Activated naive CD8-positive, alpha-beta T cell treated with anti-CD3 and anti-CD28 coated beads for 36 hours (primary cell): ENCODE measurements around the gene LCN12. TPM values are rescaled to one million over a fixed set of nuclear protein-coding genes. Genes with fewer than 3 reads are reported as not detected.

ENCODE experiments used
- DNase-seq: peaks from one replicate; pipeline ENCODE4 v3.0.0; 2021
- H3K27ac Mint-ChIP-seq: one replicate; pipeline ENCODE4 v1.8.0; 2022; ENCODE audit warnings: mild to moderate bottlenecking, moderate library complexity, mixed read lengths
- H3K27me3 Mint-ChIP-seq: one replicate; pipeline ENCODE4 v1.8.0; 2022; ENCODE audit warnings: mild to moderate bottlenecking, mixed read lengths
- H3K36me3 Mint-ChIP-seq: one replicate; pipeline ENCODE4 v1.8.0; 2021; ENCODE audit warnings: mild to moderate bottlenecking, mixed read lengths
- H3K4me1 Mint-ChIP-seq: one replicate; pipeline ENCODE4 v1.8.0; 2021; ENCODE audit warnings: mixed read lengths
- H3K4me3 Mint-ChIP-seq: one replicate; pipeline ENCODE4 v1.8.0; 2022; ENCODE audit warnings: mild to moderate bottlenecking, moderate library complexity, mixed read lengths
- H3K9me3 Mint-ChIP-seq: one replicate; pipeline ENCODE4 v1.8.0; 2022; ENCODE audit warnings: mixed read lengths
- total RNA-seq, 2 experiments: library from RNA; stranded (reverse); gene quantifications; one replicate each; pipeline ENCODE4 v1.2.3, GENCODE V29; 2021

LCN12 gene
- total RNA-seq, 2 experiments from 2014 or later, result 0.84 to 1.2 TPM

GRCh38 chr9:136921718-136922117, 30.4 kb upstream of the LCN12 start:
- H3K27me3 Mint-ChIP-seq, result no peaks in the 10 kb centered on the region
- no peak overlapping the region for H3K27ac Mint-ChIP-seq
- H3K36me3 Mint-ChIP-seq, result peaks cover 25% of the 10 kb centered on the region
- no peak overlapping the region for H3K4me3 Mint-ChIP-seq
- no peaks in the 10 kb centered on the region for H3K4me1 Mint-ChIP-seq
- H3K9me3 Mint-ChIP-seq, result no peaks in the 10 kb centered on the region
- no peak for DNase-seq

DNA sequence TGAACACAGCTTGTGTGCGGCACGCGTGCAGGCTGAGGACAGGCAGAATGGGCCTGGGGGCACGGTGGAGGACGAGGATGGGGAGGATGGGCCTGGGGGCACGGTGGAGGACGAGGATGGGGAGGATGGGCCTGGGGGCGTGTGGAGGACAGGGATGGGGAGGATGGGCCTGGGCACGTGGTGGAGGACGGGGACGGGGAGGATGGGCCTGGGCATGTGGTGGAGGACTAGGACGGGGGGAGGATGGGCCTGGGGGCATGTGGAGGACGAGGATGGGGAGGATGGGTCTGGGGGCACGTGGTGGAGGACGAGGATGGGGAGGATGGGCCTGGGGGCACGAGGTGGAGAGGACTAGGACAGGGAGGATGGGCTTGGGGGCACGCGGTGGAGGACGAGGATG, 29.5 kb upstream of the LCN12 start:
- no peak for DNase-seq
- no peaks in the 10 kb centered on the region for H3K4me1 Mint-ChIP-seq
- no peak overlapping the region for H3K27ac Mint-ChIP-seq

DNA sequence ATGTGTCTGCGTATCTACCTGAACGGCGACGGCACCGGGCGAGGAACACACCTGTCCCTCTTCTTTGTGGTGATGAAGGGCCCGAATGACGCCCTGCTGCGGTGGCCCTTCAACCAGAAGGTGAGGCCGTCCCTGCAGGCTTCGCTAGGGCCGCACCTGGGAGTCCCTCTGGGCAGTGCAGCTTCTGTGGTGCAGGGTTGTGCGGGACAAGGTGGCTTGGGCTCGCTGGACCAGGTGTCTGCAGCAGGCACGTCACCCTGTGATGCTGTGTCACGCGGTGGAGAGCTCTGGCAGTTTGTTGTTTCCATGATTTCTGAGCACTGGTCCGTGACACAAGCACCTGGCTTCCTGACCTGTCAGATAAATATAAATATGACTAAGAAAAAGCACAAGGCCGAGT, 28.2 kb upstream of the LCN12 start:
- no peaks in the 10 kb centered on the region for H3K4me1 Mint-ChIP-seq
- H3K27ac Mint-ChIP-seq, result no peak overlapping the region
- H3K4me3 Mint-ChIP-seq, result no peak overlapping the region
- peaks cover 14% of the 10 kb centered on the region for H3K36me3 Mint-ChIP-seq
- no peaks in the 10 kb centered on the region for H3K9me3 Mint-ChIP-seq
- DNase-seq, result no peak
- no peaks in the 10 kb centered on the region for H3K27me3 Mint-ChIP-seq

More for the DNA sequence above, 29.5 kb upstream of the LCN12 start:
- Mint-ChIP-seq H3K36me3 (peaks cover 18% of the 10 kb centered on the region), H3K9me3 (no peaks in the 10 kb centered on the region), H3K27me3 (no peaks in the 10 kb centered on the region), H3K4me3 (no peak overlapping the region)

DNA sequence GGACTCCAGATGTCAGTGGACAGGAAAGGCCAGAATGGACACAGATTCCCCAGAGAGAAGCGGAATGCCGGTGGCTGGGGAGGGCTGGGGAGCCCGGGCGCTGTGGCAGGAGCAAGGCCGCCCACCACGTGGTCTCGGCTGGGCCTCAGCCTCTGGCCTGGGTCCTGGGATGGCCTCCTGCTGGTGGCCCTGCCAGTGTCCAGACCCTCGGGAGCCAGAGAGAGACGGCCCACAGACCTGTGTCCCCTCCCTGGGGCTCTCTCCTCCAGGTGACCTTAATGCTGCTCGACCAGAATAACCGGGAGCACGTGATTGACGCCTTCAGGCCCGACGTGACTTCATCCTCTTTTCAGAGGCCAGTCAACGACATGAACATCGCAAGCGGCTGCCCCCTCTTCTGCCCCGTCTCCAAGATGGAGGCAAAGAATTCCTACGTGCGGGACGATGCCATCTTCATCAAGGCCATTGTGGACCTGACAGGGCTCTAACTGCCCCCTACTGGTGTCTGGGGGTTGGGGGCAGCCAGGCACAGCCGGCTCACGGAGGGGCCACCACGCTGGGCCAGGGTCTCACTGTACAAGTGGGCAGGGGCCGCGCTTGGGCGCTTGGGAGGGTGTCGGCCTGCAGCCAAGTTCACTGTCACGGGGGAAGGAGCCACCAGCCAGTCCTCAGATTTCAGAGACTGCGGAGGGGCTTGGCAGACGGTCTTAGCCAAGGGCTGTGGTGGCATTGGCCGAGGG, 26.5 kb upstream of the LCN12 start:
- Mint-ChIP-seq H3K9me3 (no peaks in the 10 kb centered on the region), H3K4me1 (no peaks in the 10 kb centered on the region), H3K36me3 (peaks cover 3% of the 10 kb centered on the region), H3K27ac (no peak overlapping the region), H3K27me3 (no peaks in the 10 kb centered on the region), H3K4me3 (no peak overlapping the region)
- no peak for DNase-seq

- DNase-seq, result no peak
- no peak overlapping the region for H3K27ac Mint-ChIP-seq
- H3K4me3 Mint-ChIP-seq, result no peak overlapping the region
- H3K9me3 Mint-ChIP-seq, result no peaks in the 10 kb centered on the region
- no peaks in the 10 kb centered on the region for H3K4me1 Mint-ChIP-seq
- H3K36me3 Mint-ChIP-seq, result peaks cover 3% of the 10 kb centered on the region
- no peaks in the 10 kb centered on the region for H3K27me3 Mint-ChIP-seq
Measured at GRCh38 chr9:136926154-136926704, 25.8 kb upstream of the LCN12 start.

- DNase-seq, result no peak
- Mint-ChIP-seq H3K27me3 (no peaks in the 10 kb centered on the region), H3K4me1 (peaks cover 1% of the 10 kb centered on the region), H3K4me3 (no peak overlapping the region), H3K9me3 (no peaks in the 10 kb centered on the region), H3K27ac (no peak overlapping the region), H3K36me3 (peaks cover 4% of the 10 kb centered on the region)
Measured at GRCh38 chr9:136926749-136927148, 25.3 kb upstream of the LCN12 start.

DNA sequence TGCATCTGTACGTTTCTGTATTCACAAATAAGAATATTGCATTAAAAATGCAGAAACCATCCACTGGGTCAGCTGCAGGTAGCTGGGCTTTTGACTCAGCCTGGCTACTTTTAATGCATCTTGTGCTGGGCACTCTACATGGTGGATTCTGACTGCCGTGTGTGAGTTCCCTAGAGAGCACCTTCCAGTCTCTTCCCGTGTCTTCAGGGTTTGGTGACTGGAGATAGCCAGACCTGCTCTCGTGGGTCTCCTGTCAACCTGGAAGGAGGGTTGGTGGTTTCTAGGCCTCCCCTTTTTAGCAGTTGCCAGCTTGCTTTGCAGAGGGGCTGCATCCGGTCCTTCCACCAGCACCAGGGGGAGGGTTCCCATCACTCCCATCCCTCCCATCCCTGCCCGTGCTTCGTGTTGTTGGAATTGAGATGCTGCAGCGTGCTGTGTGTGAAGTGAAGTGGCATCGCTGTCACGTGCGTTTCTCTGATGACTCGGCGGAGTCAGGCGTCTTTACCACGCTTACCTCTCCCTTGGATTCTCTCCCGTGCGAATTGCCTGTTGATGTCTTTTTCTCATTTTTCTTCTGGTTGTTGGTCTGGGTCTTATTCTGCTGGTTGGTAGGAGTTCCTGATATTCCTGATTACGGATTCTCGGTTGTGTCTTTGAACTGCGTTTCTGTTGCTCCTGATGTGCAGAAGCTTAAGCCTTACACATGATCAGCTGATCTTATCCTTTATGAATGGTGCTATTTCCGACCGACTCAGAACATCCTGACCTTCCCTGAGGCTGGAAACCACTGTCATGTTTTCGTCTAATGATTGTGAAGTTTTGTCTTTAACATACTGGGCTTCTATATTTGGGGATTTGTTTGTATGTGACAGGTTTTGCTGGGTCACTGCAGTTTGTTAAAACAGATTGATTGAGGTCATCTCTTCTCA, 24.5 kb upstream of the LCN12 start:
- Mint-ChIP-seq H3K27me3 (no peaks in the 10 kb centered on the region), H3K4me1 (peaks cover 5% of the 10 kb centered on the region), H3K27ac (no peak overlapping the region), H3K36me3 (peaks cover 11% of the 10 kb centered on the region), H3K4me3 (no peak overlapping the region), H3K9me3 (peaks cover 3% of the 10 kb centered on the region)
- DNase-seq, result no peak

DNA sequence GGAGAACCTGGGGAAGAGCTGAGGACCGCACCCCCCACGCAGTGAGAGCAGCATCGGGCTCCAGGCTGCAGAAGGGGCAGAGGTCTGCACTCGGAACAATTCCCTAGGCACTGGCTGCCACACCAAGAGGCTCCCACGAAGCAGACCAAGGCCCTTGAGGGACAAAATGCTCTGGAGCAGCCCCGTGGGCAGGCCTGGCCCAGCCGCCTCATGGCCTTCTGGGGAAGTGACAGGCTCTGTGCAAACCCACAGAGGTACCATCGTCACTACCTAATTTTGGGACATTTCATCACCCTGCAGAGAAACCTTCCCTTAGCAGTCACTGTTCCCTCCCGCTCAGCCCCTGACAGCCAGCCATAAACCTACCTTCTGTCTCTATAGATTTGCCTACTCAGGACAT, 23.5 kb upstream of the LCN12 start:
- DNase-seq, result no peak
- Mint-ChIP-seq H3K27me3 (no peaks in the 10 kb centered on the region), H3K36me3 (peaks cover 19% of the 10 kb centered on the region), H3K4me1 (peaks cover 5% of the 10 kb centered on the region), H3K4me3 (no peak overlapping the region), H3K9me3 (peaks cover 3% of the 10 kb centered on the region), H3K27ac (no peak overlapping the region)

GRCh38 chr9:136930014-136930413, 22.1 kb upstream of the LCN12 start:
- H3K9me3 Mint-ChIP-seq, result peaks cover 3% of the 10 kb centered on the region
- no peak overlapping the region for H3K27ac Mint-ChIP-seq

GRCh38 chr9:136931611-136932130, 20.4 kb upstream of the LCN12 start:
- Mint-ChIP-seq H3K27ac (no peak overlapping the region), H3K4me3 (no peak overlapping the region), H3K36me3 (peaks cover 16% of the 10 kb centered on the region), H3K9me3 (peaks cover 3% of the 10 kb centered on the region), H3K27me3 (no peaks in the 10 kb centered on the region), H3K4me1 (peaks cover 7% of the 10 kb centered on the region)
- no peak for DNase-seq

More at GRCh38 chr9:136930014-136930413, 22.1 kb upstream of the LCN12 start:
- H3K36me3 Mint-ChIP-seq, result peaks cover 19% of the 10 kb centered on the region
- no peaks in the 10 kb centered on the region for H3K27me3 Mint-ChIP-seq
- H3K4me1 Mint-ChIP-seq, result peaks cover 5% of the 10 kb centered on the region
- DNase-seq, result no peak
- no peak overlapping the region for H3K4me3 Mint-ChIP-seq

DNA sequence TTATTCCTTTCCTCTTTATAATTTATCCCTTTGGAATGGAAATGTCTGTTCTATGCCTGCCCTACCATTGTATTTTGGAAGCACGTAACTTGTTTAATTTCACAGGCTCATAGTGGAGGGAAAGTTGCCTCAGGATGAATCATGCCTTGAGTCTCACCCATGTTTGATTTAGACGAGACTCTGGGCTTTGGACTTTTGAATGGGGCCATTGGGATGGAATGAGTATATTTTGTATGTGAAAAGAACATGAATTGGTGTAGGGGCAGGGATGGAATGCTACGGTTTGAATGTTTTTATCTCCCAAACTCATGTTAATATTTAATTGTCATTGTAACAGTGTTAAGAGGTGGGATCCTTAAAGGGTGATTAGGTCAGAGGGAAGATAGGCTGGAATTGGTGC, 17.8 kb upstream of the LCN12 start:
- DNase-seq, result no peak
- no peak overlapping the region for H3K4me3 Mint-ChIP-seq
- peaks cover 9% of the 10 kb centered on the region for H3K4me1 Mint-ChIP-seq
- H3K27me3 Mint-ChIP-seq, result no peaks in the 10 kb centered on the region
- H3K27ac Mint-ChIP-seq, result no peak overlapping the region
- H3K36me3 Mint-ChIP-seq, result peaks cover 27% of the 10 kb centered on the region
- peaks cover 3% of the 10 kb centered on the region for H3K9me3 Mint-ChIP-seq

DNA sequence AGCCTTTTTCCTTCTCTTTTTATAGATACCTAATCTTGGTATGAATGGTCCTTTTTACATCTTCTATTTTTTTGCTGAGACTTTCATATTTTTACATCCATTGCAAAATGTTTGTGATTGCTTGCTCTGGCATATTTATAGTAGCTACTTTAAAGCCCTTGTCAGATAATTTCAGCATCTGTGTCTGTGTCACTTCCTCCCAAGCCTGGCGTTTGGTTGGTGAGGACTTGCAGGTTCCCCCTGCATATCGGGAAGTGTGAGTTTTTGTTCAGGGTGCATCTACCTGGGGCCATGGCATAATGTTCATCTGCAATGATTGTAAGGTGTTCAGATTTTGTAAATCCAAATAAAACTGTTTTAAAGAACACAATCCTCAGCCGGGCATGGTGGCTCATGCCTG, 16.4 kb upstream of the LCN12 start:
- H3K27ac Mint-ChIP-seq, result no peak overlapping the region
- H3K9me3 Mint-ChIP-seq, result peaks cover 3% of the 10 kb centered on the region
- H3K27me3 Mint-ChIP-seq, result no peaks in the 10 kb centered on the region
- peaks cover 30% of the 10 kb centered on the region for H3K36me3 Mint-ChIP-seq
- peaks cover 9% of the 10 kb centered on the region for H3K4me1 Mint-ChIP-seq
- DNase-seq, result no peak
- H3K4me3 Mint-ChIP-seq, result no peak overlapping the region

DNA sequence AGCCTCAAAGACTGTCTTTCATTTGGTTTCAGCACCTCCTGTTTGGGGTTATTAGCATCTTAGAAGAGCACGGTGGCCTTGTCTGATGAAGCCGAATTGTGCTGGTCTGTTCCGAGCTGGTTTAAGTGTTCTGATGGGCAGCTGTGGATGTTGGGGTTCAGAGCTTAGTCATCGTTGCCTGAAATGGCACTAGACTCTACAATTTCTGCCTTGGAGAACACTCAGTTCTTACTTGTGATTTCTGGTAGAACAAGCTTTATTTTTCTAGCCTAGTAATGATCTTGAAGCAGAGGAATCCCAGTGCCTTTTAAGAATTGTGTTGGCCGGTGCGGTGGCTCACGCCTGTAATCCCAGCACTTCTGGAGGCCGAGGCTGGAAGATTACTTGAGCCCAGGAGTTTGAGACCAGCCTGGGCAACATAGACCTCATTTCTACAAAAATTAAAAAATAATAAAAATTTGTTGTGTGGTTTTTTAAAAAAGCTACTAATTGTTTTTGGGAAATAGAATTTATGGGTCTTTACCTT, 15.4 kb upstream of the LCN12 start:
- Mint-ChIP-seq H3K36me3 (peaks cover 32% of the 10 kb centered on the region), H3K4me1 (peaks cover 8% of the 10 kb centered on the region), H3K27me3 (no peaks in the 10 kb centered on the region), H3K9me3 (peaks cover 3% of the 10 kb centered on the region), H3K27ac (no peak overlapping the region), H3K4me3 (no peak overlapping the region)
- DNase-seq, result no peak

- no peak for DNase-seq
- Mint-ChIP-seq H3K36me3 (peaks cover 27% of the 10 kb centered on the region), H3K4me3 (no peak overlapping the region)
Measured at GRCh38 chr9:136937186-136938001, 14.7 kb upstream of the LCN12 start.

More at GRCh38 chr9:136937186-136938001, 14.7 kb upstream of the LCN12 start:
- peaks cover 3% of the 10 kb centered on the region for H3K4me1 Mint-ChIP-seq
- no peak overlapping the region for H3K27ac Mint-ChIP-seq
- no peaks in the 10 kb centered on the region for H3K9me3 Mint-ChIP-seq
- no peaks in the 10 kb centered on the region for H3K27me3 Mint-ChIP-seq
